ENCODE results near the gene FABP3. TPM values are rescaled to one million over a fixed set of nuclear protein-coding genes. Genes with fewer than 3 reads are reported as not detected.

FABP3 gene
- total RNA-seq (250 and 642 TPM in 2 replicates), polyA plus RNA-seq (346 and 595 TPM in 2 replicates)

DNA sequence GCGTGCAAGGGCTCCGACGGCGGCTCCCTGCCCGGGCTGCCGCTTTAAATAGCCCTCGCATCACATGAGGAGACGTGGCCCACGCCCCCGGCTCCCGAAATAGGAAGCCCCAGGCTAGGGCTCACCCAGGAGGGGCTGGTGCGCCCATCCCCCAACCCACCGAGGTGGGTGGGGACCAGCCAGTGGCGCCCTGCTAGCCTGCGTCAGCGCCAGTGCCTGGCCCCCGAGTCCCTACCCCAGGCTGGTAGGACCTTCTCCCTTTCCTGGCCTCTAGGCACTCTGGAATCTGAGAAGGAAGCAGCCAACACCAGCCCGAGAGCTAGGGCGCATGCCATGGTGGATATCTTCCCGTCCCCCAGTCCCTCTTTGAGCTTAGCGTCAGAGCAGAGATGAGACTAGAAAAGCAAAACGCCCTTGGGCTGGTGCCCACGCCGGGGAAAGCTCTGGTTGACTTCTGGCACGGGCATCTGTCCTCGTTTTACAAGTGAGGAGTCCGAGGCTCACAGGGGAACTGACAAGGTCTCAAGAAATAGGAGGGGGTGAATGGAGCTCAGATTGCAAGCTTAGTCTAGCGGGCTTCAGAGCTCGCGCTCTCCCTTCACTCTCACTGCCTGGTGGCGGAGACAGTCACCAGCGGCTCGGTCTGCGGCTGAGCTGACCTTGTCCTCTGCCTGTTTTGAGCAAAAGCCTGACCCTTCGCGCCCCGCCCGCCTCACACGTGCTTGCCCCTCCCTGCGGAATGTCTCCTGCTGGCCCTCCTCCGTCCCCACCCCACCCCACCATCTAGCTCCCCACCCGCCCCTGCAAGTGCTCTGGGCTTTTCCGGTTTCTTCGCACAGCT, at the start of gene FABP3:
TSS of gene FABP3 (minus strand) at position 21 of the 841 bp plus-strand sequence. CDS start 62 bp downstream, outside the sequence.
- no peaks in the 10 kb centered on the region for H3K27me3 ChIP-seq
- no peaks in the 10 kb centered on the region for H3K9me3 ChIP-seq (ENCODE audit: low read depth)
- peak; percentile 60 to 97 for DNase-seq (ENCODE audit: low read depth in 1 of 2, low spot score in 1 of 2)
- peaks cover 51% of the 10 kb centered on the region for H3K4me1 ChIP-seq (ENCODE audit: low read depth)
- H3K4me3 ChIP-seq = peak within 1 kb of the TSS; percentile 44
- H3K36me3 ChIP-seq = no peaks in the 10 kb centered on the region
- peak within 1 kb of the TSS; percentile 100 for H3K27ac ChIP-seq
- TF ChIP-seq, protein P1, sequence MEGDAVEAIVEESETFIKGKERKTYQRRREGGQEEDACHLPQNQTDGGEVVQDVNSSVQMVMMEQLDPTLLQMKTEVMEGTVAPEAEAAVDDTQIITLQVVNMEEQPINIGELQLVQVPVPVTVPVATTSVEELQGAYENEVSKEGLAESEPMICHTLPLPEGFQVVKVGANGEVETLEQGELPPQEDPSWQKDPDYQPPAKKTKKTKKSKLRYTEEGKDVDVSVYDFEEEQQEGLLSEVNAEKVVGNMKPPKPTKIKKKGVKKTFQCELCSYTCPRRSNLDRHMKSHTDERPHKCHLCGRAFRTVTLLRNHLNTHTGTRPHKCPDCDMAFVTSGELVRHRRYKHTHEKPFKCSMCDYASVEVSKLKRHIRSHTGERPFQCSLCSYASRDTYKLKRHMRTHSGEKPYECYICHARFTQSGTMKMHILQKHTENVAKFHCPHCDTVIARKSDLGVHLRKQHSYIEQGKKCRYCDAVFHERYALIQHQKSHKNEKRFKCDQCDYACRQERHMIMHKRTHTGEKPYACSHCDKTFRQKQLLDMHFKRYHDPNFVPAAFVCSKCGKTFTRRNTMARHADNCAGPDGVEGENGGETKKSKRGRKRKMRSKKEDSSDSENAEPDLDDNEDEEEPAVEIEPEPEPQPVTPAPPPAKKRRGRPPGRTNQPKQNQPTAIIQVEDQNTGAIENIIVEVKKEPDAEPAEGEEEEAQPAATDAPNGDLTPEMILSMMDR (IDR thresholded peaks at IDR 0.05; ENCODE audit: low read depth, low read length) = no peak

DNA sequence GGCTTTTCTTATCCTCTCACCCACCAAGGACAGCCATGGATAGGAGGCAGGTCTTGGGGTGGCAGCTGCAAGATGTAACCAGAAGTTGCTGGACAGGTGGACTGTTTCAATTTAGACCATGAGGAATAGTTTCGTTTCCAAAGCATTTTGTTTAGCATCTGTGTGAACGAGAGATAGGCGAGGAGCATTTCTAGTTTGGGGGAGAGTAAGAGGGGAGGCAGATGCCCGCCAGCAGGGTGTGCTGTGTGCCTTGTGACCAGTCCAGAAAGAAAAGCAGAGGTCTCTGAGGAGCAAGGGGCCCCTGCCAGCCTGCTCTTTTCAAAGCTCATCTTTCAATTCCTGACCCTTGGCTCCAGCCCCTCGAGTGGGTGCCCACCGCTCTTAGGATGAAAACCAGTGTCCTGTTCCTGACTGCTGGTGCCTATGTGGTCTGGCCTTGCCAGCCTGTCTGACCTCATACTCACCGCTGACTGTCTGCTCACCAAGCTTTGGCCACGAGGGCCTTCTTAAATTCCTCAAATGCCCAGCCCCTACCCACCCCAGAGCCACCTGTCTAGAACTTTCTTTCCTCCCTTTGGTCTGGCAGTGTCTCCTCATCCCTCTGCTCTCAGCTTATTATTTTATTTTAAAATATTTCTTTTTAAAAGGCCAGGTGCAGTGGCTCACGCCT, 48.6 kb upstream of the FABP3 start:
- peak; percentile 49 to 62 for DNase-seq (ENCODE audit: low read depth in 1 of 2, low spot score in 1 of 2)
- Histone ChIP-seq H3K4me1 (ENCODE audit: low read depth) (no peaks in the 10 kb centered on the region), H3K27me3 (no peaks in the 10 kb centered on the region), H3K27ac (no peak overlapping the region), H3K9me3 (ENCODE audit: low read depth) (no peaks in the 10 kb centered on the region), H3K36me3 (no peaks in the 10 kb centered on the region), H3K4me3 (no peak overlapping the region)
- TF ChIP-seq, protein P1 (IDR thresholded peaks at IDR 0.05; ENCODE audit: low read depth, low read length) = peak; percentile 60

DNA sequence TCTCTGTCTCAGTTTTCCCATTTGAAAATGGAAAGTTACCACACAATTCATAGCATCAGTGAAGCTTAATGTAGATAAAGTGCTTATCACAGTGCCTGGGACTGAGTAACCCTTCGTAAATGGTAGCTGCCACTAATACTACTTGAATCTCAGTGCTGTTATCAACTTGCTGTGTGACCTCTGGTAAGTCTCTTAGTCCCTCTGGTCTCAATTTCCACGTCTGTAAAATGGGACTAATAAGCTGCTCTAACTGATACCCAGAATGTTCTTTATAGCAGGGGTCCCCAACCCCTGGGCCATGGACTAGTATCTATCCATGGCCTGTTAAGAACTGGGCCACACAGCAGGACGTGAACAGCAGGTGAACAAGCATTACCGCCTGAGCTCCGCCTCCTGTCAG, 47.8 kb upstream of the FABP3 start:
- TF ChIP-seq, protein P1 (IDR thresholded peaks at IDR 0.05; ENCODE audit: low read depth, low read length) = no peak
- H3K4me3 ChIP-seq = no peak overlapping the region
- no peak for DNase-seq (ENCODE audit: low read depth in 1 of 2, low spot score in 1 of 2)
- no peaks in the 10 kb centered on the region for H3K9me3 ChIP-seq (ENCODE audit: low read depth)
- no peaks in the 10 kb centered on the region for H3K36me3 ChIP-seq
- H3K27ac ChIP-seq = no peak overlapping the region
- no peaks in the 10 kb centered on the region for H3K4me1 ChIP-seq (ENCODE audit: low read depth)
- no peaks in the 10 kb centered on the region for H3K27me3 ChIP-seq

DNA sequence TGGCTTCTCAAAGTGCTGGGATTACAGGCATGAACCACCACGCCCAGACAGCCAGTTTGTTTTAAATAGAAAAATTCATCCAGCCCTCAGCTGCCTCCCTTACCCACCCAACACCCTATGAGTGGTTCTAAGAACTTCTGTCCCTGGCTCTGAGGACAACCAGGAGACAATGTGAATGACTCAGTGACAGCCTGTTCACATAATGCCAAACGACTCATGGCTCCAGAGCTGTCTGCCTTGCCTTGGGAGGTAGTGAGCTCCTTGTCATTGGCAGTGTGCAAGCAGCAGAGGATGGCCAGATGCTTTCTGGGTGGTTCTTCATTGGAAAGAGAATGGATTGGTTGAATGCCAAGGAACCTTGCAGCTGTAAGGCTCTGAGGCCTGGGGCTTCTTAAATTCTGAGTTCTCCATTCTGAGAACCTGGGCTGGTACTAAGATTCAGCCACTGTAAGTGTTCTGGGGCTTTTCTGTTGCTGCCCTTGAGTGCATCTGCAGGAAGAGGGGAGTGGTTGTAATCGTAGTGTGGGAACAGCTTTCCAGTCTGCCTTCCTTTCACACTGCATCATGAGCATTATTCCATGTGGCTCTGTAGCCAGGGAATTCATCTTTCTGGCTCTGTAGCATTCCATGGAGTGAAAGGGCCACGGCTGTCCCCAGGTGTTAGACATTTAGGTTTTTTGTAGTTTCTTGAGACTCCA, 45.9 kb upstream of the FABP3 start:
- H3K36me3 ChIP-seq = no peaks in the 10 kb centered on the region
- no peak overlapping the region for H3K4me3 ChIP-seq
- TF ChIP-seq, protein P1 (IDR thresholded peaks at IDR 0.05; ENCODE audit: low read depth, low read length) = no peak
- H3K9me3 ChIP-seq (ENCODE audit: low read depth) = no peaks in the 10 kb centered on the region
- H3K27ac ChIP-seq = no peak overlapping the region
- no peaks in the 10 kb centered on the region for H3K4me1 ChIP-seq (ENCODE audit: low read depth)
- H3K27me3 ChIP-seq = peaks cover 3% of the 10 kb centered on the region
- no peak for DNase-seq (ENCODE audit: low read depth in 1 of 2, low spot score in 1 of 2)

DNA sequence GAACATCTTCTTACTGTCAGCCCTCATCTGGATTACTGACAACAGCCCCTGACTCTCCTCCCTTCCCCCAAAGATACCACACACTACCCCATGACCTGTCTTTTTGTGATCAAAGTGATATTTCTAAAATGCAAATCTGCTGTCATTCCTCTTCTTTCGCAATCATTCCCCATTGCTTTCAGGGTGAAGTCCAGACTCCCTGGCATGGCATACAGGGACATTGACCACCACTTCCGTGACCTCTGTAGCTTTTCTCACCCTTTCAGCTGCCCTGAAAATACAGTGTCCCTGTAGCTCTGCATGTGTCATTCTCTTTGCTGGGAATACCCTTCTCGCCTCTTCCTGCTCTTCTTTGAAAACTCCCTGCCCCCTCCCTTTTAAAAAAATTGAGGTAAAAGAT, 44.3 kb upstream of the FABP3 start:
- H3K4me1 ChIP-seq (ENCODE audit: low read depth) = no peaks in the 10 kb centered on the region
- no peak overlapping the region for H3K4me3 ChIP-seq
- H3K27me3 ChIP-seq = peaks cover 17% of the 10 kb centered on the region
- no peaks in the 10 kb centered on the region for H3K9me3 ChIP-seq (ENCODE audit: low read depth)
- TF ChIP-seq, protein P1 (IDR thresholded peaks at IDR 0.05; ENCODE audit: low read depth, low read length) = no peak
- H3K27ac ChIP-seq = no peak overlapping the region
- no peaks in the 10 kb centered on the region for H3K36me3 ChIP-seq
- DNase-seq (ENCODE audit: low read depth in 1 of 2, low spot score in 1 of 2) = no peak

Data from cardiac muscle cell (in vitro differentiated cells and primary cell).